ENCODE measurements around the gene EREG. TPM values are rescaled to one million over a fixed set of nuclear protein-coding genes. Genes with fewer than 3 reads are reported as not detected.
A peak's percentile ranks its signal among the peaks of the same experiment; 100 is the strongest.

EREG gene
- polyA plus RNA-seq, 2 of the 4 experiments (the other 2 are of a cell fraction): 34.0 to 102 TPM

GRCh38 chr4:74324262-74324661, 40.7 kb upstream of the EREG start:
- no peak for FAIRE-seq
- Histone ChIP-seq H3K4me3 (no peak overlapping the region), H3K9me3 (no peaks in the 10 kb centered on the region), H3K4me2 (0 out of 3 replicates have a peak overlapping the region, but pooled peaks have one; percentile 28), H3K4me1 (peaks cover 21% of the 10 kb centered on the region), H3K27ac (peak overlapping the region in 1 of 2 experiments; percentile 52; a peak in 2 of 6 replicates)
- 71% methylated on average over 3 of the region's 3 CpGs for WGBS (ENCODE audit: missing lambda C conversion rate)
- ChIA-PET CTCF (interaction anchor here (1.7 kb wide), 1 partner anchor 351 kb away, joined by 9 read pairs; no protein-coding TSS in a partner anchor), POLR2A (no interaction called here)
- ATAC-seq: no peak
- DNase-seq (ENCODE audit: low read depth in 1 of 2, low spot score in 1 of 2): no peak
- TF ChIP-seq, protein P1, sequence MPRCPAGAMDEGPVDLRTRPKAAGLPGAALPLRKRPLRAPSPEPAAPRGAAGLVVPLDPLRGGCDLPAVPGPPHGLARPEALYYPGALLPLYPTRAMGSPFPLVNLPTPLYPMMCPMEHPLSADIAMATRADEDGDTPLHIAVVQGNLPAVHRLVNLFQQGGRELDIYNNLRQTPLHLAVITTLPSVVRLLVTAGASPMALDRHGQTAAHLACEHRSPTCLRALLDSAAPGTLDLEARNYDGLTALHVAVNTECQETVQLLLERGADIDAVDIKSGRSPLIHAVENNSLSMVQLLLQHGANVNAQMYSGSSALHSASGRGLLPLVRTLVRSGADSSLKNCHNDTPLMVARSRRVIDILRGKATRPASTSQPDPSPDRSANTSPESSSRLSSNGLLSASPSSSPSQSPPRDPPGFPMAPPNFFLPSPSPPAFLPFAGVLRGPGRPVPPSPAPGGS (IDR thresholded peaks at IDR 0.05): no peak
- TF ChIP-seq FOSB (CRISPR knock-in tag; IDR thresholded peaks at IDR 0.05): no peak
- no peak for TF ChIP-seq MAX (IDR thresholded peaks at IDR 0.05)
- TF ChIP-seq ATOH8 (CRISPR knock-in tag; IDR thresholded peaks at IDR 0.05; ENCODE audit: low read depth): no peak
- TF ChIP-seq RFX5 (IDR thresholded peaks at IDR 0.05): no peak
- TF ChIP-seq MAFK (IDR thresholded peaks at IDR 0.05; ENCODE audit: partially characterized antibody): no peak
- no peak for TF ChIP-seq EP300 (IDR thresholded peaks at IDR 0.05)

DNA sequence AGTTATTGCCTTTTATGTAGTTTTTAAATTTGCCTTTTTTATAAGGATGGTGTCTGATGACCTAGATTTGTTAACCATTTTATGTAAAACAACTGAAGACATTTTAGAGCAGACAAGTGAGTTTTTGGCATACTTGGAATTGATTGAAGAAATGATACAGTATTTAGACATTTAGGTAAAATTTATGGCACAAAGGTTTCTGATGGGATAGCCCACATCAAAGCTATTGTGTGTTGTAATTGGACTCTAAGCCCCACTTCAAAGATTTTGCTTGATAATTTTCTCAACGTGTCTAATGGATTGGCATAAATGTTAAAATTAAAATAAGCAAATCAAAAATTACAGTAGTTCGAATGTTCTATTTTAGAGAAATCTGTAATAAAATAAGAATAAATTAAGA, 39.1 kb upstream of the EREG start:
- no peak overlapping the region for H3K4me2 ChIP-seq
- no peak for ATAC-seq
- no peak for DNase-seq (ENCODE audit: low read depth in 1 of 2, low spot score in 1 of 2)
- H3K4me1 ChIP-seq: peaks cover 10% of the 10 kb centered on the region
- no peaks in the 10 kb centered on the region for H3K9me3 ChIP-seq
- WGBS (ENCODE audit: missing lambda C conversion rate): 87% methylated on average over 2 of the region's 2 CpGs
- ChIA-PET CTCF (no interaction called here), POLR2A (no interaction called here)
- H3K4me3 ChIP-seq: no peak overlapping the region
- no peak for TF ChIP-seq PHF8 (IDR thresholded peaks at IDR 0.05; ENCODE audit: borderline replicate concordance, low read depth)
- TF ChIP-seq JUNB (IDR thresholded peaks at IDR 0.05): no peak
- no peak for TF ChIP-seq NFE2L2 (conservative IDR thresholded peaks at IDR 0.05; ENCODE audit: low read length)
- TF ChIP-seq NR3C1 (IDR thresholded peaks at IDR 0.05): no peak
- no peak for TF ChIP-seq POLR2A (IDR thresholded peaks at IDR 0.05; ENCODE audit: low read length)
- no peak for TF ChIP-seq RNF2 (IDR thresholded peaks at IDR 0.05; ENCODE audit: borderline replicate concordance, low read depth)
- H3K27ac ChIP-seq: no peak overlapping the region
- no peak for FAIRE-seq

DNA sequence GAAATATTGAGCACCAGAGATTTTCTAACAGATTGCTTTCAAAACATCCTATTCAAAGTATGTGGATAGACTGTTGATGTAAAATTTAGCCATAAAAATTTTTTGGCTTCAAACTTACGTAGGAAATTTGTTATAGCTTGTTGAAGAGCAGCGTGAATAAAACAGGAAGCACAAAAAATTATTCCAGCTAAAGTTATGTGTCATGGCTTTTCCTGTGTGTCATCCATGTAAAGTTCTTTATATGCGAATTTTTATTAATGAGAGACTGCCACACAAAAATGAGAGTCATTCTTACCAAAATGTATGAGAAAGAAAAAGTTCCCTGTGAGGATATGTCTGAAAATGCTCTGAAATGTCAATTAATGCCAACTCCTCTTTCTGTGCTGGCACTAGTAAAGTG, 37.2 kb upstream of the EREG start:
- Histone ChIP-seq H3K9me3 (no peaks in the 10 kb centered on the region), H3K4me1 (0 out of 3 replicates have a peak, but pooled peaks cover 5% of the 10 kb centered on the region), H3K27ac (no peak overlapping the region), H3K4me3 (no peak overlapping the region), H3K4me2 (no peak overlapping the region)
- POLR2A ChIA-PET: no interaction called here
- CTCF ChIA-PET: no interaction called here
- ATAC-seq (no peak), FAIRE-seq (no peak), DNase-seq (ENCODE audit: low read depth in 1 of 2, low spot score in 1 of 2) (no peak)
- TF ChIP-seq, protein P2, sequence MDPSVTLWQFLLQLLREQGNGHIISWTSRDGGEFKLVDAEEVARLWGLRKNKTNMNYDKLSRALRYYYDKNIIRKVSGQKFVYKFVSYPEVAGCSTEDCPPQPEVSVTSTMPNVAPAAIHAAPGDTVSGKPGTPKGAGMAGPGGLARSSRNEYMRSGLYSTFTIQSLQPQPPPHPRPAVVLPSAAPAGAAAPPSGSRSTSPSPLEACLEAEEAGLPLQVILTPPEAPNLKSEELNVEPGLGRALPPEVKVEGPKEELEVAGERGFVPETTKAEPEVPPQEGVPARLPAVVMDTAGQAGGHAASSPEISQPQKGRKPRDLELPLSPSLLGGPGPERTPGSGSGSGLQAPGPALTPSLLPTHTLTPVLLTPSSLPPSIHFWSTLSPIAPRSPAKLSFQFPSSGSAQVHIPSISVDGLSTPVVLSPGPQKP (IDR thresholded peaks at IDR 0.05; ENCODE audit: low read depth, low read length): no peak
- TF ChIP-seq, protein P3, sequence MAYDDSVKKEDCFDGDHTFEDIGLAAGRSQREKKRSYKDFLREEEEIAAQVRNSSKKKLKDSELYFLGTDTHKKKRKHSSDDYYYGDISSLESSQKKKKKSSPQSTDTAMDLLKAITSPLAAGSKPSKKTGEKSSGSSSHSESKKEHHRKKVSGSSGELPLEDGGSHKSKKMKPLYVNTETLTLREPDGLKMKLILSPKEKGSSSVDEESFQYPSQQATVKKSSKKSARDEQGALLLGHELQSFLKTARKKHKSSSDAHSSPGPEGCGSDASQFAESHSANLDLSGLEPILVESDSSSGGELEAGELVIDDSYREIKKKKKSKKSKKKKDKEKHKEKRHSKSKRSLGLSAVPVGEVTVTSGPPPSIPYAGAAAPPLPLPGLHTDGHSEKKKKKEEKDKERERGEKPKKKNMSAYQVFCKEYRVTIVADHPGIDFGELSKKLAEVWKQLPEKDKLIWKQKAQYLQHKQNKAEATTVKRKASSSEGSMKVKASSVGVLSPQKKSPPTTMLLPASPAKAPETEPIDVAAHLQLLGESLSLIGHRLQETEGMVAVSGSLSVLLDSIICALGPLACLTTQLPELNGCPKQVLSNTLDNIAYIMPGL (CRISPR knock-in tag; IDR thresholded peaks at IDR 0.05; ENCODE audit: borderline replicate concordance): no peak
- TF ChIP-seq FOSB (CRISPR knock-in tag; IDR thresholded peaks at IDR 0.05) (no peak), CBX8 (IDR thresholded peaks at IDR 0.05) (no peak), HOXA7 (CRISPR knock-in tag; IDR thresholded peaks at IDR 0.05) (no peak)
- 89% methylated on average over 3 of the region's 3 CpGs for WGBS (ENCODE audit: missing lambda C conversion rate)

Data from A549 (cell line).